GM12892 (cell line): ENCODE measurements around the gene CTPS1.

Experiments used
- POLR2A ChIP-seq: IDR thresholded peaks from 2 replicates; pipeline ENCODE4 v1.6.1; 2011; ENCODE audit warnings: low read depth, low read length, control low read depth
- POLR2AphosphoS5 ChIP-seq: IDR thresholded peaks from 2 replicates; pipeline ENCODE4 v1.6.1; 2011; ENCODE audit warnings: low read depth, low read length, control low read depth

- no peak for TF ChIP-seq POLR2A
- TF ChIP-seq POLR2AphosphoS5 = no peak
These were observed 6.4 kb downstream of the CTPS1 start for GRCh38 chr1:40985875-40986274.
